Measurements from ENCODE around the gene EVI5L.
"Not testable (repeated sequence)": the region's sequence is repeated elsewhere in the genome, so short reads cannot be mapped to it uniquely, and the experiment has no call there.

Gene EVI5L

DNA sequence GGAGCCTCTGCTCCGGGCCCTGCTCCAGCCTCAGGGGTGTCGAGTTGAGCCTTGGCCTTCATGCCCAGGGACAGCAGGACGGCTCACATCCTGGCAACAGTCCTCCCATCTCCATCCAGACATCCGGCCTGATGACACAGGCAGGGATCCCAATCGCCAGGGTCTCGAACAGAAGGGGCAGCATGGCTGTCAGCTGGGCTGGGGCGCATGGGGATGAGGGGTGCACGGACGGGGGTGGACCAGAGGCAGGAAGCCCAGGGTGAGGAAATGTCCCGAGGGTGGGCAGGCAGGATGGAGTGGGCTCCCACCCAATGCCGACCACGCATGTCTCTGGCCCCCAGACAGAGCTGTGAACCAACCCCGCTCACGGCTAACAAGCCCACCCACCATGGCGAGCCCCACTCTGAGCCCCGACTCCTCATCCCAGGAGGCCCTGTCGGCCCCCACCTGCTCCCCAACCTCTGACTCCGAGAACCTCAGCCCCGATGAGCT, 16.2 kb downstream of the EVI5L start:
- DNase-seq (ENCODE audit: low spot score), result no peak

DNA sequence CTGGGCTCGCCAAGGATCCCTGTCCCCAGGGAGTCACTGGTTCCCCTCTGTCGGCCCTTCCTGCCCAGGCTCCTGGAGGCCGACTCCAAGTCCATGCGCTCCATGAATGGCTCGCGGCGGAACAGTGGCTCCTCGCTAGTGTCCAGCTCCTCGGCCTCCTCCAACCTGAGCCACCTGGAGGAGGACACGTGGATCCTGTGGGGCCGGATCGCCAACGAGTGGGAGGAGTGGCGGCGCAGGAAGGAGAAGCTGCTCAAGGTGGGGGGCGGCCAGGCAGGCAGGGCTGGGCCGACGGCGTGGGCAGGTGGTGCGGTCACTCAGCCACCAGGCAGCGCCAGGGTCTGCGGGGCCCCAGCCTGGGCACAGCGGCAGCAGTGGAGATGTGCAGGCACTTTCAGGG, 17.6 kb downstream of the EVI5L start:
- DNase-seq (ENCODE audit: low spot score), result no peak

DNA sequence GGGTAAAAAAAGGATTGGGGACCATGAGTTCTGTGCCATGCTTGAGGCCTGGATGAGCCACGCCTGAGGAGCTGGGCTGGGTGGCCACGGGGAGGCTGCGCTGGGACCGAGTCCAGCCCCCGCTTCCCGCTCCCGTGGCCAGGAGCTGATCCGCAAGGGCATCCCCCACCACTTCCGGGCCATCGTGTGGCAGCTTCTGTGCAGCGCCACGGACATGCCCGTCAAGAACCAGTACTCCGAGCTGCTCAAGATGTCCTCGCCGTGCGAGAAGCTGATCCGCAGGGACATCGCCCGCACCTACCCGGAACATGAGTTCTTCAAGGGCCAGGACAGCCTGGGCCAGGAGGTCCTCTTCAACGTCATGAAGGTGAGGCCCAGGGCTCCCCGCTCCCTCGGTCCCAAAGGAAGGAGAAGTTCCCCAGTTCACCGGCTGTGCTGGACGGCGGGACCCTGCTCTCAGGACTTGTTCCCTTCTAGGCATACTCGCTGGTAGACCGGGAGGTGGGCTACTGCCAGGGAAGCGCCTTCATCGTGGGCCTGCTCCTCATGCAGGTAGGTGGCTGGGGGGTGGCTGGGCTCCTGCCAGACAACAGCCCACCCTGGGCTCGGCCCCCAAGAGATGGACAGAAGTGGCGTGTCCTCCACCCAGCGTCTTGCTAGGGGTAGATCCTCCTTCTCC, 18.9 kb downstream of the EVI5L start:
- peak; percentile 61 for DNase-seq (ENCODE audit: low spot score)

- DNase-seq (ENCODE audit: low spot score), result no peak
Measured at GRCh38 chr19:7849631-7849999, 19.6 kb downstream of the EVI5L start.

GRCh38 chr19:7850000-7850813, 20.2 kb downstream of the EVI5L start:
- no peak for DNase-seq (ENCODE audit: low spot score)

DNA sequence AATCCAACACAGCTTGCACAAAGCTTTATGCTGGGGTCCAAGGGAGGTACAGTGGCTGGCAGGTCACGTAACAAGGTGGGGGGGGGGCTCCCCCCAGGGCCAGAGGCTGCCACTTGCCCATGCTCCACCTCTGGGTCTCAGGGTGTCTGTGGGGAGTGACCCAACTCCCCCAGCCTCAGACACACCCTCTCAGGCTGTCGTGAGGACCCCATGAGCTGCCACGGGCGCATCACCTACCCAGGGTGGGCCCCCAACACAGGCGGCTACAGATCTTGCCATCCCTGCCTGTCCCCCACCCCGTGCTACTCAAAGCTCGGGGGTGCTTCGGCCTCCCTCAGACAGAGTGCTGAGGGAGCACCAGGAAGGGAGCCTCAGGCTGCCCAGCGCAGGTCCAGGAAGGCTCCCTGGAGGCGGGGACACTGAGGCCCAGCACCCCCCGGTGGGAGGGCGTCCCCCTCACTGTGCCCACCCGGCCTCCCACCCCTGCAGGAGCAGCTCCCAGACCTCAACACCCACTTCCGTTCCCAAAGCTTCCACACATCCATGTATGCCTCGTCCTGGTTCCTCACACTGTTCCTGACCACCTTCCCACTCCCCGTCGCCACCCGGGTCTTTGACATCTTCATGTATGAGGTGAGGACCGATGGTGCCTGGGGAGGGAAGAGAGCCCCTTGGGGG, 21.1 kb downstream of the EVI5L start:
- no peak for DNase-seq (ENCODE audit: low spot score)

DNA sequence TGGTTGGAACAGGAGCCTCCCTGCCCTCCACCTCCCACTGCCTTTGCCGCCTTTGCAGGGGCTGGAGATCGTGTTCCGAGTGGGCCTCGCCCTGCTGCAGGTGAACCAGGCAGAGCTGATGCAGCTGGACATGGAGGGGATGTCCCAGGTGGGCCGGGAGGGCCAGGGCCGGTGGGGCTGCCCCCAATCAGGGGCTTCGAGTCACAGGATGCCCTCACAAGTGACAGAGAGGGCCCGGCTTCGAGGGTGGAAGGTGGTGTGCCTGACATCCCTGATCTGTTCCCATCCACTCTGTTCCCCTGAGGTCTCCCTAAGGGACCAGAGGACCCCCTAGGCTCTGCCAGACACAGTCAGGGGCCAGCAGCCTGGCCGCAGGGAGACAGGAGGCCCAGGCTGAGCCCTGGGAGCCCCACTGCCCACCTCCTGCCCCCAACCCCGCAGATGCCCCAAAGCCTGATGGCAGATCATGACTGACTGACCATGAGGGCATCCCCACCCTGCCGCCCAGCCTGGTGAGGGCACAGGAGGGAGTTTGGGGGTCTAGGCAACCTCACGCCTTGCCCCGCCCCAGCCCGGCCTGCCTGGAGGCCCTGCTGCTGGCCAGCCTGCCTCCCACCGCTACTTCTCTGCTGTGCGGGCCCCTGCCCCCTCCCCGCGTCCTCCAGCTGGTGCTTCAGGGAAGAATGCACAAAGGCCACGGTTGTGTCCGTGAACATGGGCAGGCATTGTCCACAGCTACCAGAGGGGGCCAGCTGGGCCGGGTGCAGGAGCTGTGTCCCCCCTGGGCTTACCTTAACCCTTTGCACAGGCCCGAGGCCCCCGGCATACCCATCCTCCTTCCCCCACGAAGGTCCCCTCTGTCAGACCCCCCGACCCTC, 21.8 kb downstream of the EVI5L start:
- DNase-seq (ENCODE audit: low spot score), result peak; percentile 97

DNA sequence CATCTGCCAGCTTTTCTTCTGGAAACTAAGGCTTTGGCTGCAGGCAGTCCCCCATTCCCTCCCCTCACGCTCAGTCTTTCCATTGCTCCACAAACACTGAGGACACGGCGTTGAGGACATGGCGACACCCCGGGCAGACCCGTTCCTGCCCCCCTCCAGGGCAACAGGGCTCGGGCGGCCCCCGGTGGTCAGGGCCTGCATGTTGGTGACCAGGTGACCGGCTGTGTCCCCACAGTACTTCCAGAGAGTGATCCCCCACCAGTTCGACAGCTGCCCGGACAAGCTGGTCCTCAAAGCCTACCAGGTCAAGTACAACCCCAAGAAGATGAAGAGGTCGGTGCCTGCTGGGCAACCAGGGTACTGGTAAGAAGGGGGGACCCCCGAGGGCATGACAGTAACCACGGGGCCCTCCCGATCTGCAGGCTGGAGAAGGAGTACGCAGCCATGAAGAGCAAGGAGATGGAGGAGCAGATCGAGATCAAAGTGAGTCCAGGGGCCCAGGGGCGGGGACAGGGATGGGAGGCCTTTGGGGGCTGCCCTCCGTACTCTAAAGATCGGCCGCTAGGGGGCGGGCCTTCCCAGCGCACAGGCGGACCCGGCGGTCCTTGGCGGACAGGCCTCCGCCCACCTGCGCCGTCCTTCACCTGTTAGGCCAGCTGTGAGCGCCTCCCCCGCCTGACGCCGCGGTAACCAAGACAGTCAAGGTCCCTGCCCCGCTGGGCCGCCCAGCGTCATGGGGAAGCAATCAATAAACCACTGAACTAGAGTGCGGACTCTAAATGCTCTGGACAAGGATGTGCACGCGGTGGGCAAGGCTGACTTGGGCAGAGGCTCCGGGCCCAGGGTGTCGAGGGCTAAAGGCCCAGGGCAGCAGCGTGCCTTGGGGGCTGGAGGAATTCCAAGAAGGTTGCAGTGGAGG, 23.1 kb downstream of the EVI5L start:
- peak; percentile 73 for DNase-seq (ENCODE audit: low spot score)

DNA sequence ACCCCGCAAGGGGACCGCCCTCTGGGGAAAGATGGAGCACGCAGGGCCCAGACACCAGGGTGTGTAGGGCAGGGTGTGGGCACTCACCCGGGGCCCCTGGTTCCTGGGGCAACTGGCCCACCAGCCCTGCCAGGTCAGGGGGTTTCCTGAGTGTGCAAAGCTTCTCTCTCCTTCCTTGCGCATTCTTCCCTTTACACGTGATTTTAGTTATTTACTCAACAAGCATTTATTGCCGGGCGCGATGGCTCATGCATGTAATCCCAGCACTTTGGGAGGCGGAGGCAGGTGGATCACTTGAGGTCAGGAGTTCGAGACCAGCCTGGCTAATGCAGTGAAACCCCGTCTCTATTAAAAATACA, 23.7 kb downstream of the EVI5L start:
- DNase-seq (ENCODE audit: low spot score), result no peak

- no peak for DNase-seq (ENCODE audit: low spot score)
Measured at GRCh38 chr19:7855426-7856108, 25.5 kb downstream of the EVI5L start.

GRCh38 chr19:7856109-7856591, 26.1 kb downstream of the EVI5L start:
- DNase-seq (ENCODE audit: low spot score), result no peak

- no peak for DNase-seq (ENCODE audit: low spot score)
Measured at GRCh38 chr19:7856679-7857663, 27.0 kb downstream of the EVI5L start.

- DNase-seq (ENCODE audit: low spot score), result no peak
Measured at GRCh38 chr19:7857727-7858108, 27.7 kb downstream of the EVI5L start.

GRCh38 chr19:7858109-7858770, 28.2 kb downstream of the EVI5L start:
- no peak for DNase-seq (ENCODE audit: low spot score)

DNA sequence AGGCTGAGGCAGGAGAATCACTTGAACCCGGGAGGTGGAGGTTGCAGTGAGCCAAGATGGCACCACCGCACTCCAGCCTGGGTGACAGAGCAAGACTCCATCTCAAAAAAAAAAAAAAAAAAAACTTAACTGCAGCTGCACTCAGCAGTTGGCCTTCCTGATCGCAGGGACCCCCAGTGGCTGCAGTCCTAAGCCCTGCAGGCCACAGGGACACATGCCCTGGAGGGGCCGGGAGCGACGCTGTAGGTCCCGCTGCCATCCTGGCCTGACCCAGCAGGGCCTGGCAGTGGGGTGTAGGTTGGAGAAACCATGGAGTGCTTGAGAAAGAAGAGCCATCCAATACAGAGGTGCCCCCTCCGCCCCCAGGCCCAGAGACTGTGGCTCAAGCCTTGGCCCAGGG, 29.1 kb downstream of the EVI5L start:
- DNase-seq (ENCODE audit: low spot score), result not testable (repeated sequence)

GRCh38 chr19:7859831-7860713, 30.1 kb downstream of the EVI5L start:
- DNase-seq (ENCODE audit: low spot score), result no peak

All from Ammon's horn (tissue), 1 donor.